ENCODE results near the gene JMJD4.
"Not testable (repeated sequence)": the region's sequence is repeated elsewhere in the genome, so short reads cannot be mapped to it uniquely, and the experiment has no call there.

Gene JMJD4

GRCh38 chr1:227731696-227732585, 3.2 kb downstream of the JMJD4 start:
- peak; percentile 57 for DNase-seq

- peak; percentile 56 for DNase-seq
Observed at GRCh38 chr1:227731241-227731677, 3.8 kb downstream of the JMJD4 start.

- DNase-seq: no peak
Observed at GRCh38 chr1:227730630-227731151, 4.4 kb downstream of the JMJD4 start.

GRCh38 chr1:227729881-227730629, 5.0 kb downstream of the JMJD4 start:
- DNase-seq: peak; percentile 74

GRCh38 chr1:227729144-227729880, 5.8 kb downstream of the JMJD4 start:
- DNase-seq: peak; percentile 71

- DNase-seq: no peak
Observed at GRCh38 chr1:227728892-227729143, 6.3 kb downstream of the JMJD4 start.

DNA sequence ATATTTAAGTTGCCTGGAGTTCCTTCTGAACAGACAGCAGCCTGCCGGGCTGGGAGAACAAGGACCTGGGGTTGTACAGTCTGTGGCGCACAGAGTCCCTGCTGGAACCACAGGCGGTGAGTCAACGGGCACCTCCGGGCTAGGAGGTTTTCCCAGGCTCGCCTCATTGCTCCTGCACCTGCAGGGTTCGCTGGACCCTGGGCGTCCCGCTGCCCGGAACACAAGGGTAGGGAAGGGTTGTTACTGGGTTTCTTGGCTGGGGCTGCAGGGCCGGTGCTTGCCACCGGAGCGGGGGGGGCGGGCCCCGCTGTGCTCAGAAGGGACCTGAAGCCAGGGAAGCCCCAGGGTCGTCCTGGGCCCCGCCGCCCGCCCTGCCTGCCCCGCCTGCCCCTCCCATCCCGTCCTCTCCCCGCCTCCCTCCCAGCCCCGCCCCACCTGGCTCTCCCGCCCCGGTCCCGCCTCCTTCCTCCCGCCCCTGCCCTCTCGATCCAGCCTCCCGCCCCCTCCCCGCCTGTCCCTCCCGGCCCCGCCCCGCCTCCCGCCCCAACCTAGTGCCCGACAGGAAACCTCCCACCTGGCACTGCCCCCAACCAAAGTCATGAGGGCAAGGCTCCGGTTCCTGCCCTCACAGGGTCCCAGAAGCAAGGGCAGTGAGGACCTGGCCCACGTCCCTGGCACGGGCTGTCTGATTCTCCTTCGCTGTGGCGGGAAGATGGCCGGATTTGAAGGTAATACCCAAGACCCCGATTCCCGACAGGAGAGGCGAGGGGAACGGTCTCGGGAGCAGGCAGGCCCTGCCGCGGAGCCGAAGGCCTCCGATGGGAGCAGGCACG, 6.8 kb downstream of the JMJD4 start:
- peak; percentile 79 for DNase-seq

DNA sequence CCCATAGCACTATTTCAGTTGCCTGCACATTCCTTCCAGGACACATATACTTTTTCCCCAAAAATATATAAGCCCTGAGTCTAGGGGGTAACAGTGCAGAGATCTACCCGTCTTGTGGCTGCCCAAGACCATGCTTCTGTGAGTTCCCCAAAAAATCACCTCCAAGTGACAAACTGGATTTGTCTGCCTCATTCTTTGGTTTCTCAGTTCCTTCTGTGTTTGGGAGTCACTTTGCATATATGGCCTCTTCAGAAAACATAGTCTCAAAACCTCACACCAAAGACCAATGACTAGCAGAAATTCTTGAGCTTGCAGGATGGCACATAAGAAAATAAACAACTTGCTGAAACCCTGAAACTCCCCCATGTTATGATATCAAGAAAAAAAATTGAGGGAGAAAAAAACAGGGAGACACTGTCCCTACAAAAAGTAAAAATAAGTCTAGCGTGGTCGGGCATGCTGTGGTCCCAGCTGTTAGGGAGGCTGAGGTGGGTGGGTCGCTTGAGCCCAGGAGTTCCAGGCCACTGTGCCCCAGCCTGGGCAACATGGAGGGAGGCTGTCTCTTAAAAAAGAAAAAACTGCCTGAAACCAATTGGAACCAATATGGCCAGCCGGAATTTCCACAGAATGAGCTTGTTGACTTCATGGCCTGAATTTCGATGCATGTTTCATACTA, 8.0 kb downstream of the JMJD4 start:
- DNase-seq: peak; percentile 45

- no peak for DNase-seq
Observed at GRCh38 chr1:227726318-227726717, 8.8 kb downstream of the JMJD4 start.

DNA sequence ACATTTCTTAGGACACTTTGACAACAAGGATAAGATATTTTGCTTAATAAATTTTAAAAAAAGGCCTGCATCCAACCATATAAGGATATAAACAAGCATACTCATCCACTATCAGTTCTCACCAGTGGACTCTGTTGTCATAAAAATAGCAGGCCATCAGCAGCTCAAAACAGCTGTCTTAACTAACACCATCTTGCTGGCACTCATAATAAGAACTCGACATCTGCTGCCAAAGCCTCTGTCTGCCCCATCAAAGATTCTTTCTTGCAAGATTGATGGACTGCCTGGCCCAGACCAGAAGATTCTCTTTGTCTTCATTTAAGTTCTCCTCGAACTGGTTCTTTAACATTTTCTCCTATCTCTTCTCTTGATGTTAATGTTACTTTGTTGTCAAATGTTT, 10.1 kb downstream of the JMJD4 start:
- no peak for DNase-seq

DNA sequence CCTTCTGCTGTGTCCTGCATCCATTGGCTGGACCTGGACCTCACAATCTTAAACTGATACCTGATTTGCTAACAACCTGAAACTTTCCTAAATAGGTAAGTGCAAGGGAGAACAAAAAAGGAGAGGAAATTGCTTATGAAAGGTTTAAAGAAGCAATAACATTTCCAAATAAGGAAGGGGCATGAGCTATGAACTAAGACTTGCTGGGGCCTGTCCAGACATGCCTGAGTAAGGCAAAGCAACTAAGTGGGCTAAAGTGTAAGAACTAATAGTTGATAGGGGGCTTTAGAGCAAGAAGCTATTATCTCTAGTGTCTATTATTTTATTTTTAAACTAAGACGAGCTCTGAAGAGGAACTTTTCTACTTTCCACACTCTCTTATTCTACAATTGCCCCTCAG, 11.6 kb downstream of the JMJD4 start:
- DNase-seq: no peak

GRCh38 chr1:227718932-227719331, 16.2 kb downstream of the JMJD4 start:
- DNase-seq: no peak

GRCh38 chr1:227712648-227713047, 22.5 kb downstream of the JMJD4 start:
- DNase-seq: no peak

- DNase-seq: not testable (repeated sequence)
Observed at GRCh38 chr1:227710474-227710873, 24.6 kb downstream of the JMJD4 start.

DNA sequence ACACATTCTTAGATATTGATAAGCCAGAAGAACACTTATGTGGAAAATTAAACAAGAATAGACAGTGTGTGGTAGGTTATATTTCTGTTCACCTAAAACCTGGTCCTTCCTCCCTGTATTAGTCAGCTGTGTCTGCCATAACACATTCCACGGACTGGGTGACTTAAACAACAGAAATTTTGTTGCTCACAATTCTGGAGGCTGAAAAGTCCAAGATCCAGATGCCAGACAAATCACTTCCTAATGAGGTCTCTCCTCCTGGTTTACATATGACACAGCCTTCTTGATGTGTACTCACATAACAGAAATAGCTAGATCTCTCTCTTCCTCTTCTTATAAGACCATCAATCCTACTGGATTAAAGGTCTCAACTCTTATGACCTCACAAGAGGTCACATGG, 25.7 kb downstream of the JMJD4 start:
- no peak for DNase-seq

DNA sequence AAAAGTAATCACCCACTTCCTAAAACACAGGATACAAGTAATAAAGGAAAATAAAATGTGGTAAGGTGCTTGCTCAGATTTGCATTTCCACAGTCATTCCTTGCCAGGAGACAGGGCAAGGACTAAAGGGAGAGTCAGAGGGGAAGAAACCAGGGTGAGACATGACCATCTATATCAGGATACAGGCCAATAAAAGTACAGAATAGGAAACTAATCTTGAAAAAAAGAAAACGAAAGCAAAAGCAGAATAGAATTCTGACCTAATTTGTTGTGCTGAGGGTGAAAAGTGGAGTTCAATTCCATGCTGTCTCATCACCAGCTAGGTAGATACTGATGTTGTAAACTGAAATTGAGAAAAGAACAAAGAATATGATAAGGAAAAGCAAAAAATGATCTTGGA, 27.3 kb downstream of the JMJD4 start:
- DNase-seq: no peak

DNA sequence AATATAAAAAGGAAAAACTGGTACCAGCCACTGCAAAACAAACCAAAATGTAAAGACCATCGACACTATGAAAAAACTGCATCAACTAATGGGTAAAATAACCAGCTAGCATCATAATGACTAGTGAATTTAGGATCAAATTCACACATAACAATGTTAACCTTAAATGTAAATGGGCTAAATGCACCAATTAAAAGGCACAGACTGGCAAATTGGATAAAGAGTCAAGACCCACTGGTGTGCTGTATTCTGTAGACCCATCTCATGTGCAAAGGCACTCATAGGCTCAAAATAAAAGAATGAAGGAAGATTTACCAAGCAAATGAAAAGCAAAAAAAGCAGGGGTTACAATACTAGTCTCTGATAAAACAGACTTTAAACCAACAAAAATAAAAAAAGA, 33.5 kb downstream of the JMJD4 start:
- DNase-seq: not testable (repeated sequence)

GRCh38 chr1:227697321-227697864, 37.7 kb downstream of the JMJD4 start:
- DNase-seq: no peak

DNA sequence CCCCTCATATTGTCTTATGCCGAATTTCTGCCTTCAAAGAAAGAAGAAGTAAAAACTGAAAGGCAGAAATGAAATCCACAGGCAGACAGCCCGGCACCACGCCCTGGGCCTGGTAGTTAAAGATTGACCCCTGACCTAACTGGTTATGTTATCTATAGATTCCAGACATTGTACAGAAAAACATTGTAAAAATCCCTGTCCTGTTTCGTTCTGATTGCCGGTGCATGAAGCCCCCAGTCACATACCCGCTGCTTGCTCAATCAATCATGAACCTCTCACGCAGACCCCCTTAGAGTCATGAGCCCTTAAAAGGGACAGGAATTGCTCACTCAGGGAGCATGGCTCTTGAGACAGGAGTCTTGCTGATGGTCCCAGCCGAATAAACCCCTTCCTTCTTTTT, 49.3 kb downstream of the JMJD4 start:
- no peak for DNase-seq
